Measurements from ENCODE around the gene SYNGAP1.

- TF ChIP-seq CTCF (optimal IDR thresholded peaks at IDR 0.05 in 1 of 3, IDR thresholded peaks at IDR 0.05 in 1 of 3, conservative IDR thresholded peaks at IDR 0.05 in 1 of 3; ENCODE audit: extremely low read depth in 1 of 3, insufficient read depth in 2 of 3, low read length in 3 of 3) (no peak), EZH2 (IDR thresholded peaks at IDR 0.05; ENCODE audit: low read length) (no peak)
Observed at GRCh38 chr6:33410050-33410710, 9.7 kb upstream of the SYNGAP1 start.
